ENCODE data around the gene CABP2.
A peak's percentile ranks its signal among the peaks of the same experiment; 100 is the strongest.

Gene CABP2

DNA sequence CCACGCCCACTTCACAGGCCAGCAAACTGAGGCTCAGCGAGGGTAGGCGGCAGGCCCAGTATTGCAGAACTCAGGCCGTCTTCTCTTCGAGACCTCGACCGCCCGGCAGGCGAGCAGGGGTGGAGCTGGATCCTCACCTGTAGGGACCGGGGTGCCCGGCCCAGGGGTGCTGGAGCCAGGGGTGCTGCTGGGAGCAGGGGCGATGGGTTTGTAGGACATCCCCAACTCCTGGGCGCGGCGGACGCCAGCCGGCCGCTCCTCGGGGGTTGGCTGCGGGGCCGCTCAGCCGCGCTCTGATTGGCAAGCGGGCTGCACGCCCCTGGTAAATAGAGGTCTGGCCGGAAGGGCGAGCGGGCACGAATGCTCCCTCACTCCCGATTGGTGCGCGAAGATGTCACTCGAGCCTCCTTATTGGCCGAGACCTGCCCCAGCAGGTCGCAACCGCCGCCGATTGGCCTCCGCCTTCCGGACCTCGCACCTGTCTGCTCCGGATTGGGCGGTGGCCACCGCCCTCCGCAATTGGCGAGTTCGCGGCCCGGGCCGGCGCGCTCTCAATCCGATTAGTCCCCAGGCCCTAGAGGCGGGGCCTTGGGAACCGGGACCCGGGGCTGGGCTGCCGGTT lies 15.3 kb downstream of the CABP2 start, which contains the start of gene CDK2AP2:
CDK2AP2 (minus strand) TSS at position 299 of the 622 bp plus-strand sequence; CDS start at position 219, 80 bp downstream.
- DNase-seq (ENCODE audit: low read depth in 3 of 3), result peak; percentile 92 to 96 (median 94)

GRCh38 chr11:67507242-67507863 lies 15.9 kb downstream of the CABP2 start:
- DNase-seq (ENCODE audit: low read depth in 3 of 3), result peak in 1 of 3 experiments; percentile 37

- DNase-seq (ENCODE audit: low read depth in 3 of 3), result no peak
Measured at GRCh38 chr11:67506426-67507051, 16.7 kb downstream of the CABP2 start.

- peak; percentile 76 to 83 (median 82) for DNase-seq (ENCODE audit: low read depth in 3 of 3)
Measured at GRCh38 chr11:67505605-67506396, 17.4 kb downstream of the CABP2 start.

GRCh38 chr11:67504950-67505581 lies 18.2 kb downstream of the CABP2 start, which contains the start of gene PITPNM1:
Gene PITPNM1 (minus strand): TSS chr11:67505363. CDS start chr11:67504180, 1,183 bp downstream.
- DNase-seq (ENCODE audit: low read depth in 3 of 3), result peak; percentile 53 to 69 (median 57)

GRCh38 chr11:67504005-67504949 lies 19.0 kb downstream of the CABP2 start:
- DNase-seq (ENCODE audit: low read depth in 3 of 3), result no peak

DNA sequence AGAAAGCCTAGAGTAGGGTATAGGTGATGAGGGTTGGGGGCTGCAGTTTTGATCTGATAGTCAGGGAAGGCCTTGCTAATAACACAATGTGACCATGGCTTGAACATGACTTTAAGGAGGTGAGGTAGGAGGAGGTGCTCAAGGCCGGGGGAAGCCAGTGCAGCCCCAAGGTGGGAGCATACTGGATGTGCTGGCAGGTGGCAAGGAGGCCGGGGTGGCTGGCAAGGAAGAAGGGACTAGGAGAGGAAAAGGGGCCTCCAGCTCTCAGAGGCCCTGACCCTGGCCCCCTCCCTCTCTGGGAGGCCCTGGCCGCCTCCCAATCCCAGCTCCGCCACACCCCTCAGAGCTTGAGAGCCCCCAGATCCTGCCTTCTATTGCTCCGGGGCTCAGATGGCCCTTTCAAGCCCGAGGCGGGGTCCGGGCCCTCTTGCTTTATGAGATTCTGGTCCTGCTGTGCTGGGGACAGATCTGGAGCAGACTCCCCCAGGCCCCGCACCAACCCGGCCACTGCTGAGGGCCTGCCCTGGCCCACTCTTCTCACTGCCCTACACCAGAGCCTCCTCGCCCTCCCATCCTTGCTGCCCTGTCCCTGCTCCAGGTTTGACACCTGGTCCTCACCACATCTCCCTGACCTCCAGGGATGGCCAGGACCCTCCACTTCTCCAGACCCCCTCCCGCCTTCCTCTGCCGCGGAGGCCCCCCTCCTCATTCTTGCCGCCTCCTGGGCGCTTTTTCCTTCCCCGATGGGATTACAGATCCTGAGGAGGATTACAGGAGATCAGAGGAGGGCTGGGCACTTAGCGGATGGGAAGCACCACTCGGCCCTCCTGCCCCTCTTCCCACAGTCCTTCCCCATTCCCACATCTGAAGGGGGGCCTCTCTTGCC lies 19.9 kb downstream of the CABP2 start:
- no peak for DNase-seq (ENCODE audit: low read depth in 3 of 3)

GRCh38 chr11:67502328-67502979 lies 20.8 kb downstream of the CABP2 start:
- no peak for DNase-seq (ENCODE audit: low read depth in 3 of 3)

- DNase-seq (ENCODE audit: low read depth in 3 of 3), result no peak
Measured at GRCh38 chr11:67501854-67502253, 21.4 kb downstream of the CABP2 start.

DNA sequence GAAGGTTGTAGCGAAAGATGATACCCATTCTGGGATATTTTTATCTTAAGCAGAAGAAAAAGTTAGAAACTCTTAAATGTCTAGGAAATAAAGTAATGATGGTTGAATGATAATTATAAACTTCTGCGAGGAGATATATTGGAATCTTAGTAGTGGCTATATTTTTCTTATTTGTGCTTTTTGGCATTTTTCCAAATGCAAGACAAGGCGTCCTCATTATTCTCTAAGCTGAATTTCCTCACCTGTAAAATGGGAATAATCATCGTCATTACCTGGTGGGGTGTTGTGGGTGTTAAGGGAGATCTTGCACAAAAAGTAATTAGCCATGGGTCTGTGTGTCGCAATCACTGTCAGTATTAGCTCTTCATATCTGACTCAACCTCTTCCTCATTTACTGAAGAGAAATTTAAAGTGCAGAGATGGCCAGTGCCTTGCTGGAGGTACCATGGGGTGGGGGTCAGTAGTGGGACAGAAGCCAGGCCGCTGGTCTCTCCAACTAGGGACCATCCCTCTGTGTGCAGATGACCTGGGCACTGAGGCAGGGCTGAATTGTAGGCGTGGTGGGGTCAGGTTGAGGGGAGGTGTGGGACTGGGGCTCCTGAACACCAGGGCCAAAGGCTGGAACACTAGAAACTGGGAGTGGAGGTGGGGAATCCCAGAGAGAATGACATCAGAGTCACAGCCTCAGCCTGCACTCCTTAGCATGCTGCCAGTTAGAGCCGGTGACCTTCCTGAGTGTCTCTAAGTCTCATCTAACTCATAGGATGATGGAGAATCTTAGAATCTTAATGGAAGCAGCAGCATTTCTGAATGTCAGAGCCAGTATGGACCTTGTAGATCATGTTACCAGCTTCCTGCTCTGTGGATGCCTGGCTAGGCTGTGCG lies 22.2 kb downstream of the CABP2 start:
- DNase-seq (ENCODE audit: low read depth in 3 of 3), result no peak

GRCh38 chr11:67500484-67500821 lies 22.8 kb downstream of the CABP2 start:
- no peak for DNase-seq (ENCODE audit: low read depth in 3 of 3)

DNA sequence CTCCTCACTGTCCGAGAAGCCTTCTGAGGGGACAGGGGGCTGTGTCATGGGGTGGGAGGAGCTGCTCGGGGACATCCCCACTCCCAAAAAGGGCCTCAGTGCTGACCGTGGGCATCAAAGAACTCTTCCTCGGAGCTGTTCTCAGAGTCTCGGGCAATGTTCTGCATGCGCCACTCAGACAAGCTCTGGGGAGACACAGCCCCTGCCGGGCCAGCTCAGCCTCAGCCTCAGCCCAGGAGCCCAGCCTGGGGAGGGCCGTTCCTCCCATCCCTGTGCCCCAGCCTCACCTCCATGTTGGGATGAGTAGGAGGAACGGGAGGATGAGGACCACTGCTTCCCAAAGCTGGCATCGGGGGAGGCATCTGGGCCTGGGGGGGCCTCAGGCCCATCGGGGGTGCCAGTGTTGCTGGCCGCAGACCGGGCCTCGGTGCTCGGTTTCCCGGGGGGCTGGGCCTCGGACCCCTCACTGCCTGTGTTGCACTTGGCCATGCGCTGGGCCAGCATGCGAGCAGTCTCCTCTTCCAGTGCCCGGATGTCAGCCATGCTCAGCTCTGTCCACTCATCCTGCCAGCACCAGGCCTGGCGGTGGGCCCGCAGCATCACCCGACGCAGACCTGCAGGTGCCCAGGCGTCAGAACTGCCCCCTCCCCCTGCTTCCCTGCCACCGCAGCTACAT lies 23.3 kb downstream of the CABP2 start:
- no peak for DNase-seq (ENCODE audit: low read depth in 3 of 3)

DNA sequence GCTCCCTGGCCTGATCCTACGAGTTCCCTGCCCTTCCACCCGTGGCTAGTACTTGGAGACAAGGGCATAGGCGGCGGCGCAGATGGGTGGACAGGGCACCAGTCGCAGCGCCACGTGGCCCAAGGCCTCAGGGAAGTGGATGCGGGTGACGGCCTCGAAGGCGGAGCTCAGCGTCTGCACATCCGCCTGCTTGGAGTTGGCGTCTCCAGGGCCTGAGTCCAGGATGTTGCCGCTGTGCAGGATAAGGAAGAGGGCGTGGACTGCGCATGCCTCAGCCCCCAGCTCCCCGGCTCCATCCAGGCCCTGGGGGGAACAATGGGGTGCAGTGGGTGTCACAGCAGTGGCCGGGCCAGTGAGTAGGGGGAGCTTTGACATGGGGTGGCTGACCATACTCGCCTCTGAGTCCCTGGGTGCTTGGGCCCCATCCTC lies 24.7 kb downstream of the CABP2 start:
- no peak for DNase-seq (ENCODE audit: low read depth in 3 of 3)

DNA sequence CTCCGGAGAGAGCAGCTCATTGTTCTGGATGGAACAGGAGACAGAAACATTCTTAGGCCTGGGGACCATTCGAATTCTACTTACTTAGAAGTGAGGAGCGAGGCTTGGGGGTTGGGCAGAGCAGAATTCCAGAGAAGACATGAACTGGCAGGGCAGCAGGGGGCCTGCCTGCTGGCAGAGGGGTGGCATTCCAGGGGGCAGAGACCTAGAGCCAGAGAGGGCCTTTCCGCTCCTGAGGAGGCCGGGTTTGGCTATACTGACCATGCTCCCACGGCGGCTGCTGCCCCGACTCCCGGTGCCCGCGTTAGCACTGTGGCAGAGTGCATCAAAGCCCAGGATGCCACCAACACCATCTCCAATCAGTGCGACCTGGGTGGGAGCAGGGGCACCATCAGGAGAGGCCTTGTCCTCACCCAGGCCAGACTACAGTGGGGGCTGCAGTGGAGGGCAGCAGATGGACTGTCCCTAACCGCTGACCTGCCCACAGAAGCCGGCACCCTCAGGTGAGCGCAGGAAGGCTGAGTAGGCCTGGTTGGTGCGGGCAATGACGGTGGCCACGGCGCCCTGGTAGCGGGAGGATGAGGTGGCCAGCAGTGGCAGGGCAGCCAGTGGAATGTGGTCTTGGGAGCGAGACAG lies 25.5 kb downstream of the CABP2 start:
- DNase-seq (ENCODE audit: low read depth in 3 of 3), result no peak

DNA sequence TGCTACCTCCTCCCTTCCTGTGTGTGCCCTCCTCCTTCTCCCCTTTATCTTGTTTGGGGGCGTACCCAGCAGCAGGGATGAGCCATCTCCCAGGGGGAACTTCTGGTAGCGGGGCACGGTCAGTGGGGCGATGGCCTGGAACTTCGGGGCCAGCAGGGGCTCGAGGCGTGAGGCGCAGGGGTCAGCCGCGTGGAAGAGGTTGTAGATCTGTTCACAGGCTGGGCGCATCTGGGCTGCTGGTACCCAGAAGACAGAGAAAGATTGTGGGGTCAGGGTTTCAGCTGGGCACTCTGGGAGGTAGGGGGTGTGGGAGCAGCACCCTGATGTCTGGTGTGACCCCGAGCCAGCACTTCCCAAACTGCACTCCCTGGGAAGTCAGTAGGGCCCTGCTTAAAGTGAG lies 27.1 kb downstream of the CABP2 start:
- no peak for DNase-seq (ENCODE audit: low read depth in 3 of 3)

DNA sequence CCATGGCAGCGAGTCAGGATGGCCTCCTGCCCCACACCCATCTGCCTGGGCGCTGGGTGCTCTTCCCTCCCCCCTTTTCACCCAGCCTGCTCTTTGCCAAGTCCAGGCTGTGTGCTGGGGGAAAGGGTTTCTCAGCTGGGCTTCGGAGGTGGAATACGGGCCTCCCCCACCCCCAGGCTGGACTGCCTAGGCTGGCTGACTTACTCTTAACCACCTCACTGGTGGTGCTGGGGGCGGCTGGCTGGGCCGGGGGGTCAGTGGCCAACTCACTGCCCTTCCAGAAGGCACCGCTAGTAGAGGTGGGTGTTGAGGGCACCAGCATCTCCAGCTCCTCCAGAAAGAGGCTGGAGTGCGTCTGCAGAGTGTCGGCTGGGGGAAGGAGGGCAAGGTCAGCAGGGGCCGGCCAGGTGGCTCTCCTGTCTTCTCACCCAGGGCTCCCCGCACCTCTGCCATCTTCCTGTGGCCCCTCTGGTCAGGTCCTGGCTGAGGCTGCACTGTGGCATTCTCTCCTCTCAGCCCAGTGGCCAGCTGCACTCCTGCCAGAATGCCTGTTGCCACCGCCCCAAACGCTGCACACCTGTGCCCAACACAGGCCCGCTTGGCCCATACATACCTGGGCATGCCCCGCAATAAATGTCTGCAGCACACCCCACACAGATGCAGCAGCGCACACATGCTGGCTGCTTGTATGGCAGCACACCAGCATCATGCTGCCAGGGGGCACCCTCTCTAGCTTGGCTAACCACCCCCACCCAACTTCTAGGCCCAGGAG lies 27.8 kb downstream of the CABP2 start:
- DNase-seq (ENCODE audit: low read depth in 3 of 3), result no peak

All from stimulated activated CD4-positive, alpha-beta T cell treated with anti-CD3 and anti-CD28 coated beads, TNF-alpha, amount 100 ng/mL, for 4 hours (primary cell).